NCI-H2081 treated with DMSO at 0.1 percent for 48 hours (cell line): Measurements from ENCODE around the gene KRT9.
A peak's percentile ranks its signal among the peaks of the same experiment; 100 is the strongest.

Source experiments
- DNase-seq: peaks from one replicate; lab custom pipeline; 2025; lab: John Stamatoyannopoulos, UW

The KRT9 gene

DNA sequence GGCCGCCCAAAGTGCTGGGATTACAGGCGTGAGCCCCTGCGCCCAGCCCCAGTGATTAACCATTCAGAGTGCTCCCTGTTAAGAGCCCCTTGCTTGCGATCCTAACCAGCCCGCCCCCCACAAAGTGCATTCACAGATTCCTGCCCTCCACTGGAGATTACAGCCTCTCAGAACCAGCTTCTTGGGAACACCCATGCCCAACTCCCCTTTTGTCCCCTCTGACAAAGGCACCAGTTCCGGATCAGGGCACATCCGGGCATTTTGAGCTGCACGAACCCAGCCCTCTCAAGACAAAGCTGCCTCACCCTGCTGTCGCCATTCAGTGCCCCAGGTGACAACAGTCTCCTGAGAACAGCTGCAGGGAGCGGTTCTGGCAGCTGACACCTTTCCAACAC, 42.9 kb downstream of the KRT9 start:
- no peak for DNase-seq

DNA sequence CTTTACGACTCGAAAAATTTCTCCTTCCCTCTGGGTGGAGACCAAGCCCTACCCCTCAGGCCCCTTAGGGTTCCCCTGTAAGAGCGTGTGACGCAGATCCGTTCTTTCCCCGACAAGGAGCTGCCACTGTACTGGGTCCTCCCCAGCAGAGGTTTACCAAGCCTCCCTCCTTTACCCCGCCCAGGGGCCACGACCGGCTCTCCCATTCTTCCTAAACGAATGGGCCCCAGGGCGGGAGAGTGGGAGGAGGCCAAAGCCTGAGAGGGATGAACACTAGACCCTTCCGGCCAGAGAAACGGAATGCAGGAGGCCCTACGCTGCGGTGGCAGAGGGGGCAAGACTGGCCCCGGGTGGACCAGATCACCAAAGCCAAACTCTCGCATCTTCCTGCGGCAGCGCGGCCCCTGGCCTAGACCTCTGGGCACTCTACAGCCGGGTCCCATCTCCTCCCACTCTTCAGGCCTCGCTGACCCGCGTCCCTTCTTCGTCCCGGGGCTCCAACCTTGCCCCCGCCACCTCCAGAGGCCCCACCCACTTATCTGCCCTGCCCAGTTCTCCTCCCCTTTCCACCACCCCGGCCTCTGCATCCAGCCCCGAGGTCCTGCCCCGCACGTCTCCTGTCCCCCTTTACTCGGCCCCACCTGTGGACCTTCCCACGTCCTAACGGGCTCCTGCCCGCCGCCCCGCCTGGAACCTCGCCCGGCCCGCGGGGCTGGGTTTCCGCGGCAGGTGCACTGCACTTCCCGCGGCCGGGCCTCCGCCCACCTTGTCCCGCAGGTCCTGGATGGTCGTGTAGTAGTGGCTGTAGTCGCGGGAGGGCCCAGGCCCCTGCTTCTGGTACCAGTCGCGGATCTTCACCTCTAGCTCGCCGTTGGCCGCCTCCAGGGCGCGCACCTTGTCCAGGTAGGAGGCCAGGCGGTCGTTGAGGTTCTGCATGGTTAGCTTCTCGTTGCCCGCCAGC, 44.5 kb downstream of the KRT9 start:
- no peak for DNase-seq

GRCh38 chr17:41524261-41524660, 47.6 kb downstream of the KRT9 start:
- DNase-seq: no peak

DNA sequence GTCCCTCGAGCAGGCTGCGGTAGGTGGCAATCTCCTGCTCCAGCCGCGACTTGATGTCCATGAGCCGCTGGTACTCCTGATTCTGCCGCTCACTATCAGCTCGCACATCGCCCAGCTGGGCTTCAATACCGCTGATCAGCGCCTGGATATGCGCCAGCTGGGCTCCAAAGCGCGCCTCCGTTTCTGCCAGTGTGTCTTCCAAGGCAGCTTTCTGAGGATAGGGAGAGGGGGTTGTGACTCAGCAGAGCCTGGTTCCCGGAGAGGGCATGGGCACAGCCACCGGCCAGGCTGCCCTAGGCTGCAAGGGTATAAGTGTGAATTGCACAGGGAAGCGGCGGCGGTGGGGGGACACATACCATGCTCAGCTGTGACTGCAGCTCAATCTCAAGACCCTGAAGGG, 48.1 kb downstream of the KRT9 start:
- no peak for DNase-seq

DNA sequence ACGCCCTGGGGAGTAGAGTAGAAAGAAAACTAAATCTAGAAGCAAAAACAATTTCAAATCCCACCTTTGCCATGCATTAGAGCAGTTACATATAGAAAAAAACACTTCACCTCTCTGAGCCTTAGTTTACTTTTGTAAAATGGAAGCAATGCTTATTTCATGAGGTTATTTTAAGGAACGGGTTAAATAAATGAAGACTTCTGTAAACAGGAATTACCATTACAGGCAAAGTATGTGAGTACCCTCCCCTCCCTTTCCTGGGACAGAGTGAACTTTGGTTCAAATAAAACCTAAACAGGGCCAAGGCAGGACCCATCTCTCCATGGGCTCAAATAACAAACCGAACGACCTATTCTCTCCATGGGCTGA, 48.6 kb downstream of the KRT9 start:
- DNase-seq: no peak

GRCh38 chr17:41522301-41523224, 49.3 kb downstream of the KRT9 start:
- DNase-seq: no peak

DNA sequence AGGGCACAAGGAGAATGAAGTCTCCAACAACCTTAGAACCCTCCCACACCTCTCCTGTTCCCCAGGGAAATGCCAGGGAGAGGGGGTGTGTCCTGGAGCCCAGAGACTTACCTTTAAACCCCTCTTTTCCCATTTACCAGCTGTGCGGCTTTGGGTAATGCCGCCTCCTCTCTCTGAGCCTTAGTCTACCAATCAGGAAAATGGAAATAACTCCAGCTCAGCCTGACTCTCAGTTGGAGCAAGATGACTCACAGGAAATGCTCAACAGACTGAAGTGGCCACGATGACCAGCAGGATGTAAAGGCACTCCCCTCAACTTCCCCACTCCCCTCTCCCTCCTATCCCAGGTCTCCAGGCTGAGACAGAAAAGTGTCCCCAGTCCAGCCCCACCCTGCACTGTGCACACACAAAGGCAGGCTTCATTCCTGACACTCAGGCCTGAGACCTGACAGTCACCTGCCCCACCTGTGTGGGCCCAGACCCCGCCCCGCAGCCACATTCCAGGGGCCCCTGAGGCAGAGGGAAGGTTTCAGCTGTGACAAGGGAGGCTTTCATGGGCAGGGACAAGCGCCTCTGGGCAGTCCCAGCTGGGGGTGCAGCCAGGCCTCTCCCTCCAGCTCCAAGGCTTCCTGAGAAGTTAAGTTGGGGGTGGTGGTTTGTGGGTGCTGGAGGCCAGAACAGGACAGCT, 50.1 kb downstream of the KRT9 start:
- no peak for DNase-seq

DNA sequence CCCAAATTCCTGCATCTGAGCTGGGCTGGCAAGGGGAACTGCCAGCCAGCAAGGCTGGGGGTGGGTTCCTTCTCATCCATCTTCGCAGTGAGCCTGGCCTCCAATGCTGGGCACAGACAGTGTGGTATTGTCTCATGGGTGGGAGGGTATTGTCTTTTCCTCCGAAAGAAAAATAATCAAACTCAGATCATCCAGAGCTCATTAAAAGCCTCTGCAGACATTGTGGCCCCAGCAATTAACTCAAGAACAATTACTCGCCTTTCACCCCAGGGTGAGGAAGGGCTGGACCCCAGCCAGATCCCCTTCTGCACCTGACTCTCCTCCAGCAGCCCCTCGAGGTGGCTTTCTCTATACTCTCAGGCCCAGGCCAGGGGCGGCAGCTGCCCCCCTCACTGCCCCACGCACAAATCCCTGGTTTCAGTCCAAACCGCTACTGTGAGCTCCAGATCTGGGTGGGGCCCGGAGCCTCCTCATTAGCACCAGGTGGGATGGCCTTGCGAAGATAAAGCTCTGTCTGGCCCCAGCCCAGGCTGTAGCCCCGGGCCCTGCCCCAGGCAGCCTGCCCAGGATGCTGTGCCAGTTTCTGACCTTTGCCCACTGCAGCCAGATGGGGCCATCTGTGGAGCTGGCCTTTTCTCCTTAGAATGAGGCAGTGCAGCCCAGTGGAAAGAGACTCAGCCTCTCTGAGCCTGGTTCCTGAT, 50.9 kb downstream of the KRT9 start:
- no peak for DNase-seq

- DNase-seq: peak; percentile 85
Measured at GRCh38 chr17:41519501-41520224, 52.2 kb downstream of the KRT9 start.

GRCh38 chr17:41518789-41519449, 52.9 kb downstream of the KRT9 start, which contains the start of gene KRT15:
TSS of gene KRT15 (minus strand) at chr17:41518890. CDS start at chr17:41518827, 63 bp downstream.
- peak; percentile 85 for DNase-seq

DNA sequence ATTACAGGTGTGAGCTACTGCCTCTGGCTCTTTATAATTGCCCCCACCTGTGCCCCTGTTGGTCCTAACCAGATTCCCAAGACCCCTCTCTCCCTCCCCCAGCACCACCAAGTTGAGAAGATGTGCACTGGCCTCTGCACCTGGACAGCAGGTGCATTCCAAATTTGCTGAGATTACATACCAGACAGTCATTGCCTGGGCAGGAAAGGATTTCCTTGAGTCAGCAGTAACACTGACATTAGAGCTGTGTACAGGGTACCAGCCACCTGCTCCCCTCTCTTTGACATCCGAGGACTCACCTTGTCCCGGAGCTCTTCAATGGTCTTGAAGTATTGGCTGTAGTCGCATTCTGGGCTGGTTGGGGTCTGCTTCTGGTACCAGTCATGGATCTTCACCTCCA, 53.8 kb downstream of the KRT9 start:
- no peak for DNase-seq

- DNase-seq: no peak
Measured at GRCh38 chr17:41516830-41517283, 55.0 kb downstream of the KRT9 start.

DNA sequence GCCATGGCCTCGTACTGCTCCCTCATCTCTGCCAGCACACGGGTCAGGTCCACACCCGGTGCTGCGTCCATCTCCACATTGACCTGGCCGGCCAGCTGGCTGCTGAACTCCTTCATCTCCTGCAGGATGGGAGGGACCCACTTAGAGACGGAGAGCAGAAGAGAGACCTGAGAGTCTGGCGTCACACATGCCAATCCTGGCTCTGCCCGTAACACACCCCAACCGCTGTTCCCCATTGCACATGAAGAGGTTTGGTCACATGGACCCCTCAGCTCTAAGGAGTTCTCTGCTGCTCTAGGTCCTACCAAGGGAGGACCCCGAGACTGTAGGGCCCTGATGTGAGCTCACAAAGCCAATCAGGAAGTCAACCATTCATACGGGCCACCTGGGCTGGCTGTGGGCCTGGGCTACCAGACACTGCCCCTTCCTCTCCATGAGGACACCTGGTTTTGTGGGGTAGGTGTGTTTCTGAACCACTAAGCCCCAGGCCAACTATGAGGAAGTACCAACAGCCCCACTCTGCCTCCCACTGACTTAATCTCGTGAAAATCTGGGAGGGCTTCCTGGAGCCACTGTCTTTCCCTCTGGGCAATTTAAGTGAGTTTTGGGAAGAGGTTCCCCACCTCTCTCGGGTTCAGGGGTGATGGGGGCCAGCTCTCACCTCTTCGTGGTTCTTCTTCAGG, 55.6 kb downstream of the KRT9 start:
- DNase-seq: no peak
